Spleen (tissue), 7 donors: Measurements from ENCODE around the gene SKA3.

Experiments used
- CTCF ChIP-seq, 11 experiments: fragments of 200-600 bp in 7 of 11; fragments of 450-650 bp in 4 of 11; sonication (generic) in 4 of 11; IDR thresholded peaks in 8 of 11; conservative IDR thresholded peaks in 3 of 11; 1 replicate in 7 of 11; 2 replicates in 4 of 11; pipeline versions ENCODE4 v1.4.0 to v1.8.0; 2016 to 2021; ENCODE audit warnings: antibody characterized with exemption in 11 of 11, inconsistent platforms in 4 of 11, mild to moderate bottlenecking in 1 of 11
- POLR2A ChIP-seq, 3 donors: fragments of 450-650 bp; IDR thresholded peaks; one replicate each; pipeline ENCODE4 v1.5.1; 2017; ENCODE audit warnings: antibody characterized with exemption in 3 of 3, mild to moderate bottlenecking in 1 of 3
- donor health status: DM: no; HTN: no; CAD: no; lungs with moderate emphysema.
- donor health status: DM: no; HTN: no; CAD: no.
- donor health status: DM: no; HTN: no; CAD: no.

- no peak for TF ChIP-seq CTCF (IDR thresholded peaks at IDR 0.05 in 8 of 11, conservative IDR thresholded peaks at IDR 0.05 in 3 of 11)
- TF ChIP-seq POLR2A (IDR thresholded peaks at IDR 0.05): no peak
Observed at GRCh38 chr13:21137696-21138095, 38.7 kb downstream of the SKA3 start.
